RKO (cell line): Measurements from ENCODE around the gene CNGB1.
"Not testable (repeated sequence)": the region's sequence is repeated elsewhere in the genome, so short reads cannot be mapped to it uniquely, and the experiment has no call there.

Experiments
- DNase-seq: peaks from one replicate; pipeline ENCODE4 v3.0.0-alpha.2; 2016; ENCODE audit warnings: low spot score

Gene CNGB1

DNA sequence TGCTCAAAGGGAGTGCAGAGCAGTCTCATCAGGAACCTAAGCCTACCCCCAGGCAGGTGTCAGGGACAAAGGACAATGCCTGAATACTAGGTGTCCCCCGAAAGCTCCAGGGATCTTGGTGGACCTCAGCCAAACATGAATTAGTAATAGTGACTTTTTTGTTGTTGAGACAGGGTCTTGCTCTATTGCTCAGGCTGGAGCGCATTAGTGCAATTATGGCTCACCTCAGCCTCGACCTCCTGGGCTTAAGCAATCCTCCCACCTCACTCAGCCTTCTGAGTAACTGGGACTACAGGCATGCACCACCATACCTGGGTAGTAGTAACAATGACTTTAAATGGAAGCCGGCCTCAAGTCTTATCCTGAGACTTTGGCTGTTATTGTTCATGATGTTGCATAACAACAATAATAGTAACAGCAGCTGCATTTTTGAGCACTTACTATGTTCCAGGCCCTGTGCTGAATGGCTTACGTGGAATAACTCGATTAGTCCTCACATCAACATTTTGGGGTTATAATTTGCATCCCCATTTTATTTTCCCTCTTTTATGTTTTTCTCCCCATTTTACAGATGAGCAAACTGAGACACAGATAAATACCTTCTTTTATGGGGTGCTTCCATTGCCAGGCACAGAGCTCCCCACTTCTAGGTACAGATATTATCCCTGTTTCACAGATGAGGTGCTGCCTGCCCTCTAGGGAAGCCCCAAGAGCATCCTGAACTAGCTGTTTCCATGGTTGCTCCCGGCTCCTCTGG is 19.5 kb downstream of the CNGB1 start:
- DNase-seq = no peak

DNA sequence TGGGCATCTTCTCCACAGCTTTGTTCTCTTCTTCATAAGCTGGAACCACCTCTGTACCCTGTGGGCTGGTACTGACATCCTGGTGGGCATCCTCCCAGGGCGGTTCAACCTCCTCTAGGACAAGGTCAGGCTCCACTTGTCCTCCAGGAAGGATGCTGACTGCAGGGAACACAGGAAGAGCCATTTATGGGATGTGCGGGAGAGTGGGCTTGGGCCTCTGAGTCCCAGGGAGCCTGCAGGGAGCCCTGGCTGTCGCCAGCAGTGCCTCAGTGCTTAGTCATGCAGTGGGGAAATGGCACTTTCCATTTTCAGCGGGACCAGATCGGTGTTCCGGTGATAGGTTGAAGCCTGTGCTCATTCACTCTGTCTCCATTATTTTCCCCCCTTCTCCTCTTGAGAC is 20.5 kb downstream of the CNGB1 start:
- no peak for DNase-seq

DNA sequence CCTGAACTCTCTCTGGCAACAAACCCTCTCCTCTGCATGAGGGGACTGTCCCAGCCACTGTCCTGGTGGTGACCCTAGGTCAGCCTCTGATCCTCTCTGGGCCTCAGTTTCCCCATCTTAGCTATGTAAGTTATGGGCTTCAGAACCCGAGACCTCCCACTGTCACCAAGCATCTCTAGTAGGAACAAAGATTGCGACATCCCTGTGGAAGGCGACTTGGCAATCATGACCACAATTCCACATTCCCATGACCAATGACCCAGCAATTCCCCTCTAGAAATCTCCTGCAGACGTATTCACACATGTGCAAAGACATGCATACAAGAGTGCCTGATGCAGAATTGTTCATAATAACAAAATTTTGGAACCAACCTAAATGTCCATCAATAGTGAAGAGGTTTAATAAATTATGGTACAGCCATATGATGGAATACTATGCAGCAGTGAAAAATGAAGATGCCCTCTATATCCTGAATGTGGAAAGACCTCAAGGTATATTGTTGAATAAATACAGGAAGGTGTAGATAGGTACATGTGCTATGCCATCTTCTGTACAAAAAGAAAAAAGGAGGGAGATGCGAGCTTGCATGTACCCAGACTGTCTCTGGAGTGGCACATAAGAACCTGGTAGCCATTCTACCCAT is 21.2 kb downstream of the CNGB1 start:
- DNase-seq = no peak

DNA sequence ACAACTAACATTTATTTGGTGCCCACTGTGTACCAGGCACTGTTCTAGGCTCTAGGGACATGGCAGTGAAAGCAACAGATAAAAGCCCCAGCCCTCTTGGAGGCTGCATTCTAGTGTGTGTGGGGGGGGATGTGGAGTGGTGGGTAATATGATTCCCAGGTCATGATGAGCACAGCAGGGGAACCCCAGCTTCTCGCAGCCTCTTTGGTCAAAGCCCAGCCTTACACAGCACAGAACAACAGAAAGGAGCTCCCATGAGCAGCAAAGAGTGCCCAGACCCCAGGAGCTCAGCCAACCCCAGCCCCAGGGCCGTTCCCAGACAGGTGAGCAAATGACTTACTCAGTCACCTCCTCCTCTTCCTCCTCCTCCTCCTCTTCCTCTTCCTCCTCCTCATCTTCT is 21.9 kb downstream of the CNGB1 start:
- no peak for DNase-seq

DNA sequence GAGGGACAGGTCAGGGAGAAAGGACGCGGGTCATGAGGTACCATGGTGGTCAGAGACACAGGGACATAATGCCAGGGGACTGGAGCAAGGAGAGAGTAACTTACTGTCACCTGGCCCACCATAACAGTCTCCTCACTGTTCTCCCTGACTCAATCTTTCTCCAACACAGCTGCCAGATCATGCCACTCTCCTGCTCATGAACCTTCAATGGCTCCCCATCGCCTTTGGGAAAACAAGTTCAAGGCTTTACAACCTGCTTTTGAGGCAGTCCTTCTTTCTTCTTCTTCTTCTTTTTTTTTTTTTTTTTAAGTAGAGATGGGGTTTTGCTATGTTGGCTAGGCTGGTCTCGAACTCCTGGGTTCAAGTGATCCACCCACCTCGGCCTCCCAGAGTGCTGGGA is 22.9 kb downstream of the CNGB1 start:
- no peak for DNase-seq

DNA sequence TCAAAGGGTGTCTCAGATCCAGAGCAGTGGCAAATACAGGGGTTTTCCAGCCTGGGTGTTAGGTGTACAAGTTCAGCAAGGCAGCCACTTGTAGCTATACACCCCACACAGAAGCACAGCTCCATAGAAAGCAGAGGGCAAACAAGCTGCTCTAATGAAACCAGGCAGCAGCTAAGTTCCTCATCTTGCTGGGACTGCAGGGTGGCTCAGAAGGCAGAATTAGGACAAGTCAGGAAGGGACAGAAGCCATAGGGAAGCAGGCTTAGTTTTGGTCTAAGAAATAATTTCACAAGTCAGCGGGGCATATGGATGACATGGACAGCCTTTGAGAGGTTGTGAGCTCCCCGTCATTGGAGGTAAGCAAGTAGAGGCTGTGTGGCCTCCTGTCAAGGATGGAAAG is 23.7 kb downstream of the CNGB1 start:
- no peak for DNase-seq

DNA sequence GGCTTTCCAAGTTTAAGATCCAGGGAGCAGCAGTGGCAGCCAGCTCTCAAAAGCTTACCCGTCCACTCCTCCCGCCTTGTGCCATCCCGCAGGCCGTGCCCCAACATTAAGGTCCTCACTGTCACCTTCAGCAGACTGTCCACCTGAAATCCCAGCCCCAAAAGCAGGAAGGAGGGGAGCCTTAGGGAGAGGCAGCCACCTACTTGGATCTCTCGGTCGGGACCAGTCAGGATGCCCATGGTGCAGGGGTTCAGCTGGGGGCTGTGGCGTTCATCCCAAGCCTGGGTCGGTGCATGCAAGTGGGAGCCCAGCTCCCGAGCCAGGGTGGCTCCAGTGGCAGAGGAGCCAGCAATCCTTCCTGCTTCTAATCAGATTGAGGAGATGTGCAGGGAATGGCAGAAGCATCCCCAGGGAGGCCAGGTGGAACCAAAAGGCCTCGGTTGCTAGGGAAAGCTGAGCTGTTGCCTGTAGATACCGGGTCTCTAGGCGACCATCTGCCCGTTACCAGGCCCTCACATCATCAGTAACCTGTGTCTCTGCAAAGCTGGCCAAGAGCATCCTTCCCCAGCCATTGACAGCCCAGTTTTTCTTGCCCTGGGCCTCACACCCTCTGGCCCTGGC is 24.6 kb downstream of the CNGB1 start:
- no peak for DNase-seq

DNA sequence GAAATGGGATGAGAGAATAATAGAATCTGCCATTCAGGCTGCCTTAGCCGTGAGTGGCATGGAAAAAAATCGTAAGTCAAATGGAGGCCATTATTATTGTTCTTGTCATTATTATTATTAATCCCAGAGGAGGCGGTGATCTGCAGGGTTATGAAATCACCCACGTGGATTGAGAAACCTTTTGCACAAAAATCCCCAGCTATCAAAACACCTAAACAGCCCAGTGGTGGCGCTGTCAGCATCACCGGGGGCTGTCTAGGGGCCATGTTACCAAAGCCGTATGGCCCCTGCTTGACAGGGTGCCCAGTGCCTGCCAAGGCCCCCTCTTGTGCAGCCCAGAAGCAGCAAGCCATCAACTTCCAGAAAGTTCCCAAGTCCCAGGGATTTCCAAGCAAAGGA is 25.2 kb downstream of the CNGB1 start:
- no peak for DNase-seq

DNA sequence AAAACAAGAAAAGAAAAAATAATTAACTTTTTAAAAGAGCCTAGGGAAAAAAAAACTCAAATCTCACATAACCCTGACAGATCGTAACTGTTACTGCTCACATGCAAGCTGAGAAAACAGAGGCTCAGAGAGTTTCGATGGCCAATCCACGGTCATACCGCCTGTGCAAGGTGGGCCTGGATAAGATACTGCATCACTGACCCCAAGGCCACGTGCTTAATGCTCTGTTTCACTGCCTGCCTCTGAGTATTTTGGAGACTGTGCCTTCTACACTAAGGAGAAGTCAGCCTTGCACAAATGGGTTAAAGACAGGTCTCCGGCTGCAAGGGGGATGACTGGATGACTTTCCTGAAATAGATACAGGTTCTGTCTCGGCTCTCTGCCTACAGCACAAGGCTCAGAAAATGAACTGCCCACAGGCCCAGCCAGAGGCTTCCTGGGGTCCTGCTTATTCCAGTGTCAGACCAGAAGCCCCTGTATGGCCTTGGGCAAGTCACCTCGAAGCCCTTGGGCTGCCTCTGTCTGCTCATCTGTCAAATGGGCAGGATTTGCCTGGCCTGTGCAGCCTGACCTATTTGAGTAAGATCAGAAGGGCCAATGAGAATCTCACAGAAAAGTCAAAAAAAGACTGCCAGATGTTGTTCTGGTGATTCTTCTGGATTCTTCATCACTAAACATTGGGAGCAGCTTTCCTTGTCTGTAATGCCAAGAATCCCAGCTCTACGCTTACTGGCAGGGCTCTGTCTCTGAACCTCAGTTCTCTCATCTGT is 25.8 kb downstream of the CNGB1 start:
- DNase-seq = no peak

DNA sequence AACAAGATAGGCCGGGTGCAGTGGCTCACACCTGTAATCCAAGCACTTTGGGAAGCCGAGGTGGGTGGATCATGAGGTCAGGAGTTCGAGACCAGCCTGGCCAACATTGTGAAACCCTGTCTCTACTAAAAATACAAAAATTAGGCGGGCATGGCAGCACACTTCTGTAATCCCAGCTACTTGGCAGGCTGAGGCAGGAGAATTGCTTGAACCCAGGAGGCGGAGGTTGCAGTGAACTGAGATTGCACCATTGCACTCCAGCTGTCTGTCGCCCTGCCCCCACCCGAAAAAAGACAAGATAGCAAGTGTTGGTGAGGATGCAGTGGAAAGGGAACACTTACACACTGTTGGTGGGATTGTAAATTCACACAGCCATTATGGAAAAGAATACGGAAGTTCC is 27.5 kb downstream of the CNGB1 start:
- DNase-seq = not testable (repeated sequence)

DNA sequence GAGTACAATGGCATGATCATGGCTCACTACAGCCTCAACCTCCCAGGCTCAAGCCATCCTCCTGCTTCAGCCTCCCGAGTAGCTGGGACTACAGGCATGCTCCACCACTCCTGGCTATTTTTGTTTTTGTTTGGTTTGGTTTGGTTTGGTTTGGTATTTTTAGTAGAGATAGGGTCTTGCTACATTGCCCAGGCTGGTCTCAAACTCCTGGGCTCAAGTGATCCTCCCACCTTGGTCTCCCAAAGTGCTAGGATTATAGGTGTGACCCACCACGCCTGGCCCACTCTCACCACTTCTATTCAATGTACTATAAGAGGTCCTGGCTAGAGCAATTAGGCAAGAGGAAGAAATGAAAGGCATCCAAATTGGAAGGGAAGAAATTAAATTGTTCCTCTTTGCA is 29.0 kb downstream of the CNGB1 start:
- not testable (repeated sequence) for DNase-seq

DNA sequence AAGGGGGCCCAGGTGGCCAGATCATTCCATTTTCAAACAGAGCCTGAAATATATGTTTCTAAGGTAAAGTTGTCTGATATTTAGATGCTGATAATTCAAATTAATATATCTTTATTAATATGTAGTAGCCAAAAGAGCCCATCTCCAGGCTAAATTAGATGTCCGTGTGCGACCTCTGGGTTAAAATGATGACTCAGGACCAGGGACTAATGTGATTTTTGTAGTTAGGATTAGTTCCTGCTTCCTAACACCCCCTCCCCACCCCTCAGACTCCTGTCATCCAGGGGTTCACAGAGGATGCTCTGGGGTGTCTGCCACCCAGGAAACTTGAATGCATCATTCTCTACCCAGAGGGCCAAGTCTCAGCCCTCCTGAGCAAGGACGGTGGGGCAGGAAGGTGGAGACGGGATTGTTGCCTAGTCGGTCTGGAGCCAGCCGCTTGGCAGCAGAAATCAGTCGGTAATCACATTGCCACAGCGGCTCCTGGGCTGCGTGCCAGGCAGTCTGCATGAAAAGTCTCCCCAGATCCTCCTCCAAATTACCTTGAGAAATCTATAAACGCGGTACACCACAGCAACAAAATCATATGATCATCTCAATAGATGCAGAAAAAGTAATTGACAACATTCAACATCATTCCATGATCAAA is 29.8 kb downstream of the CNGB1 start:
- no peak for DNase-seq

DNA sequence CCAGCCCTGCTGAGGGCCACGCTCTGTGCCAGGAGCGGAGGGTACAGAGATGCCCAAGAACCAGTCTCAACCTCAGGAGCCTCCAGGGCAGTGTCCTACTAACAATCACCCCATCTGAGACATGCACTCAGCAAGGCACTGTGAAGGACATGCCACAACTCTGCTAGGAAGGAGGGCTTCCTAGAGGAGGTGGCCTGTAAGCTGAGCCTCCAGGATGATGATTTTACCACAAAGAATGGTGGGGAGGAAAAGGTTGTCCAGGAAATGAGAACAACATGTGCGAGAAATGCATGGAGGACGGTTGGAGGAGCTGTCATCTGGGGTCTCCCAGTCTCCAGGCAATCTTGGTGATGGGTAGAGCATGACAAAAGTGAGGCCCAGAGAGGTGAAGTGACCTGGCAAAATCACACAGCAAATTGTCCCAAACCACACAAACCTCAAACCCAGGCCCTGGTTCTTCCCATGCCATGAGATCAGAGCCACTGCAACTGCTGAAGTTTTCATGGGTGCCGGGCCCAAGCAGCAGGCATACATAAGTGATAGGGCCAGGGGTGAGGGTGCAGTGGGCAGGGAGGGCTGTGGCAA is 30.5 kb downstream of the CNGB1 start:
- DNase-seq = no peak

DNA sequence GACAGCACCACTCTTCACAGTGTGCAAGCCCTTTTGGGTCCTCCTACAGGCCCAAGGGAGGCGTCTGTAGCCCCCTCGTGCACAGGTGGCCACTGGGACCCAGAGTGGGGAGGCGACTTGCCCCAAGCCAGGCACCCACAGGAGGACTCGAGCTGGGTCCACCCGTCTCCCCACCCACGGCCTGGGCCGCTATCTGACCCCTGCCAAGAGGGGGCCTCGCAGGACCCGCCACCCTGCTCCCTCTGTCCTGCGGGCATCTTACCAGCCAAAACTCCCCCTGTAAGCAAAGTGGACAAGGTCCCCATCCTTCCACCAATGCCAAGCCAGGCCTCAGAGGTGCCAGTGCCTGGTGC is 31.1 kb downstream of the CNGB1 start:
- no peak for DNase-seq

DNA sequence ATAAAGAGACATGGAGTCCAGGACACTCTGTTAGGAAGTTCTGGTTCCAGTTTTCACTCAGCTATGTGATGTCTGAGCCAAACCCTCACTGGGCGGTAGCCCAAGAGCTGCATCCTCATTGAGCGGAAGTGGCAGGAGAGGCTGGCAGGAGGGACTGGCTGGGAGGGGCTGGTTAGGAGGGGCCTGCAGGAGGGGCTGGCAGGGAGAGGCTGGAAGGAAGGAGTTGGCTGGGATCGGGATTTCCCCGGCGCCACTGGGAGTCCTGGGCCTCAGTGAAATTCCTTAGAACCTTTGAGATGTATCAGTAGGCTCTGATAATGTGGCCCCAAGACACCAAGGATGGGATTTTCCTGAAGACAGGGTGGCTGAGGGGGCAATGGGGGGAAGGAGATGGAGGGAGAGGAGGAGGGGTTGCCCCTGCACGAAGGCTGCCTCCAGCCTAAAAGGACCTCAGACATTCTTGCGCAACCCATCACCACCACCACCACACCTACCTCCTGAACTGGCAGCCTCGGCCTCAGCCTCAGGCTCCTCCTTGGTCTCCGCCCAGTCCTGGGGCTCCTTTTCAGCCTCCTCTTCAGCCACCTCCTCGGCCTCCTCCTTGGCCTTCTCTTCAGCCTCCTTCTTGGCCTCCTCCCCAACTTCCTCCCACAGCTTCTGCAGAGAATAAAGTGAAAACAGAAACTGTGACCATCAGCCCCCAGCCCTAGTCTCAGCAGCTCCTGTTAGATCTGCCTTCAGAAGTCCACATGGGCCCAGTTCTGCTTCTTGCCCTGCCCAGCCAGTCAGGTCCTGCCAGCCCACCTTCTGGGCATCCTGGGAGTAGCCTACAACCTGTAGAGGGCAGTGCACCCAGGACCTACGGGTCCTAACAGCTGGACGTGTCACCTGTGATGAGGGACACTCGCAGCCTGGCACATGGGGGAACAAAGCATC is 31.7 kb downstream of the CNGB1 start:
- no peak for DNase-seq

DNA sequence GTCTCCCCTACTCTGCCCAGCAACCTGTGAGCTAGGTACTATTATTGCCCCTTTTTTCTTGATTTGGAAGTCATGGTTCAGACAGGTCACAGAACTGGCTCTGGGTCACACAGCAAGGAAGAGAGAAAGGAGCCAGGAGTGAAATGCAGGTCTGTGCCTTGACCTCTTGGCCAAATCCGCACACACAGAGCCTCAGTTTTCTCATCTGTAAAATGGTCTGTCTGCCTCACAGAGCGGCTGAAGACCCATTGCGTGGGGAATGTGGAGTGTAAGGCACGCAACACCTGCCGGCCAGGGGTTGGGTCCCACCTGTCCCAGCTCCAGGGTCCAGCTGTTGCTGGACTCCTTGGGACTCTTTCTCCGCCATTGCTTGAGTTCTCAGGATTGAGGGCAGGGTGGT is 32.4 kb downstream of the CNGB1 start:
- no peak for DNase-seq

DNA sequence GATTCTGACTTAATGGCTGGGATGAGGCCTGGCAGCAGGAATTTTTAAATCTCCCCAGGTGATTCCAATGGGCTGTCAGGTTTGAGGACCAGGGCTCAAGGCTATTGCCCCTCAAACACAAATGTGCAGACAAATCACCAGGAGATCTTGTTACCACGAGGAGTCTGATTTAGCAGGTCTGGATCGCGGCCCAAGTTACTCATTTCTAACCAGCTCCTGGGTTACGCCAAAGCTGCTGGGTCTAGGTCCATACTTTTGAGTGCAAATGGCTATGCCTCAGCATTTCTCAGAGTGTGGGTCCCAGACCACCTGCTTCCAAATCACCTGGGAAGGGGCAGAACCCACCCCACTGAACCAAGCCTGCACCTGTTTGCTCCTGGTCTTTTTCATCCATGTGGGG is 33.1 kb downstream of the CNGB1 start:
- no peak for DNase-seq

DNA sequence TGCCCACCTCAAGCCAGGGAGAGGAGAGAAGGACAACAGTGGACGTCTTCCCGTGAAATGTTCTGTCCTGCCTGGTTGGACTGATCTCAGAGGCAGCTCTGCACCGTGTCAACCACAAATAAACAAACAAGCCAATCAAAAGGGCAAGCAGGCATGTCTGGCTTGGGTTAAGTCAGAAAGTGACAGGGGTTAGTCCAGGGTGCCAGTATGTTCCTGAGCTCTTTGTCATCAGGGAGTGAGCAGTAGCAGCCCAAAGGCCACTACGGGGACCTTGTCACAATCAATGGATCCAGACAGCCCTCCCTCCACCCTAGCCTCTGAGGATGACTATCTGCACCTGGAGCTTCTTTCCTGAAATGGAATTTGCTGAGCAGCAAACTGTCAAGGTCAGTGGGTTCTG is 35.0 kb downstream of the CNGB1 start:
- no peak for DNase-seq

DNA sequence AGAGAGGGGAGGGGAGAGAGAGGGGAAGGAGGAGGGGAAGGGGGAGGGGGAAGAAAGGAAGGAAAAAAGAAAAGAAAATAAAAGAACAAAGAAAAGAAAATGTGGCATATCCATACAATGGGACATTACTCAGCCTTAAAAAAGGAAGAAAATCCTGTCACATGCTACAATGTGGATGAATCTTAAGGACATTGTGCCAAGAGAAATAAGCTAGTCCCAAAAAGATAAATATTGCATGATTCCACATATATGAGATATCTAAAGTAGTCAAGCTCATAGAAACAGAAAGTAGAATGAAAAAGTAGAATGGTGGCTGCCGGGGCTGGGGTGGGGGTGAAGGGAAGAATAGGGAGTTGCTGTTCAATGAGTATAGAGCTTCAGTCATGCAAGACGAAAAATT is 40.4 kb downstream of the CNGB1 start:
- no peak for DNase-seq

DNA sequence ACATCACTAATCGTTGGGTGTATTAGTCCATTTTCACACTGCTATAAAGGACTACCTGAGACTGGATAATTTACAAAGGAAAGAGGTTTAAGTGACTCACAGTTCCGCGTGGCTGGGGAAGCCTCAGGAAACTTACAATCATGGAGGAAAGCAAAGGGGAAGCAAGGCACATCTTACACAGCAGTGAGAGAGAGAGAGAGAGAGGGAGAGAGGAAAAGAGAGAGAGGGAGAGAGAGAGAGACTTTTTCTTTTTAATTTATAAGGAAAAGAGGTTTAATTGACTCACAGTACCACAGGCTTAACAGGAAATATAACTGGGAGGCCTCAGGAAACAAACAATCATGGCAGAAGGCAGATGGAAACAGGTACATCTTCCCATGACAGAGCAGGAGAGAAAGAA is 41.7 kb downstream of the CNGB1 start:
- DNase-seq = no peak

DNA sequence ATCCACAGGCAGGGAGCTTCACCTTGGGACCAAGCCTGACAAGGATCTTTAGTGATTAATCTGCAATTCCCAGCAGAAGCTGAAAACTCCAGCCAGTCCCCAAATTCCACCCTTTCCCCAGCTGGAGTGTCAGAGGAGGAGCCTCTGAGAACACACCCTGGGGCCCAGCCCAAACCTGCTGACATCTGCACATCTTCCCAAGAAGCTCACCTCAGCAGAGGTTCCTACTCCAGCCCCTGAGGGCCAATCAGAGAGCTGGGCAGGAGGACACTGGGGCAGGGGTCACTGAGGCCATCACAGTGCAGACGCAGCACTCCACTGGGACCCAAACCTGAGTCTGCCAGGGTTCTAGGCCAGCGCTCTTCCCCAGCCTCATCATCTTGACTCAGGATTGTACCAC is 44.9 kb downstream of the CNGB1 start:
- DNase-seq = no peak
